ENCODE measurements around the gene HS6ST3. TPM values are rescaled to one million over a fixed set of nuclear protein-coding genes. Genes with fewer than 3 reads are reported as not detected.

Gene HS6ST3
- total and polyA plus RNA-seq, 2 donors (not counting 3 experiments of a cell fraction or from before 2014, with no cell fraction given) = 0.03 to 0.15 TPM

- intact Hi-C loops (cut with micrococcal nuclease) = no loop called here
- BruUV-seq (replicated peaks) = no TSS peak
- Histone ChIP-seq H3K9me1 (replicated peaks; ENCODE audit: control insufficient read depth, extremely low read depth, insufficient read depth, low read length) (no peaks in the 10 kb centered on the region), H3K27me3 (ENCODE audit: control insufficient read depth in 2 of 2, insufficient read depth in 2 of 2, low read length in 2 of 2) (peaks cover 0 to 2% of the 10 kb centered on the region in 2 experiments), H3K9me3 (replicated peaks; ENCODE audit: control insufficient read depth, insufficient read depth, low read length) (no peaks in the 10 kb centered on the region), H2AFZ (ENCODE audit: low read depth, low read length) (no peak overlapping the region), H4K20me1 (replicated peaks; ENCODE audit: control insufficient read depth, extremely low read depth, insufficient read depth, low read length) (no peaks in the 10 kb centered on the region), H3K9ac (replicated peaks; ENCODE audit: extremely low read depth, insufficient read depth, low read length) (no peak overlapping the region), H3K36me3 (ENCODE audit: control insufficient read depth in 2 of 2, extremely low read depth in 1 of 2, insufficient read depth in 2 of 2, low read length in 2 of 2) (no peaks in the 10 kb centered on the region), H3K79me2 (ENCODE audit: control insufficient read depth, insufficient read depth, low read length) (no peaks in the 10 kb centered on the region), H3K4me1 (ENCODE audit: control insufficient read depth, extremely low read depth, insufficient read depth, low read length) (no peaks in the 10 kb centered on the region), H3K4me2 (ENCODE audit: insufficient read depth, low read length) (no peak overlapping the region), H3K4me3 (replicated peaks in 1 of 3; ENCODE audit: insufficient read depth in 1 of 3, low read depth in 1 of 3, low read length in 3 of 3) (no peak overlapping the region), H3K27ac (ENCODE audit: insufficient read depth, low read depth, low read length) (no peak overlapping the region)
- TF ChIP-seq MAX (IDR thresholded peaks at IDR 0.05; ENCODE audit: insufficient read depth, insufficient read length) (no peak), POLR2AphosphoS5 (IDR thresholded peaks at IDR 0.05; ENCODE audit: insufficient read depth, low read depth, low read length) (no peak), EZH2 (IDR thresholded peaks at IDR 0.05; ENCODE audit: borderline replicate concordance, low read depth, low read length, severe bottlenecking) (no peak), POLR2A (IDR thresholded peaks at IDR 0.05; ENCODE audit: low read depth, low read length) (no peak), FOS (IDR thresholded peaks at IDR 0.05; ENCODE audit: borderline replicate concordance, insufficient read depth, low read length) (no peak), CTCF (IDR thresholded peaks at IDR 0.05; ENCODE audit: extremely low read depth in 1 of 2, insufficient read depth in 1 of 2, low read depth in 1 of 2, low read length in 2 of 2) (no peak), MYC (IDR thresholded peaks at IDR 0.05; ENCODE audit: low read depth, low read length) (no peak), JUN (IDR thresholded peaks at IDR 0.05; ENCODE audit: borderline replicate concordance, insufficient read depth, insufficient read length, low read depth) (no peak), GATA2 (IDR thresholded peaks at IDR 0.05; ENCODE audit: insufficient read depth, insufficient read length, low read depth, low read length) (no peak)
- ChIA-PET CTCF (interaction anchor here (1.0 to 1.4 kb wide), 2 partner anchors 140 to 858 kb away, joined by 3 to 5 read pairs; no protein-coding TSS in a partner anchor), POLR2A (no interaction called here)
- FAIRE-seq (no peak), DNase-seq (ENCODE audit: low read depth, low spot score) (no peak)
- dilution Hi-C loops (cut with MboI; ENCODE audit: extremely low pct_ligation_motif_present, low sequenced_read_pairs) = no loop called here
Measured at GRCh38 chr13:96159725-96160124, 69.8 kb downstream of the HS6ST3 start.

Data from endothelial cell of umbilical vein (primary cell).